SKM-1 treated with dmso at 0.1 percent for 144 hours (cell line): ENCODE data around the gene RGSL1.

Experiments used
- DNase-seq: peaks from one replicate; lab custom pipeline; 2025; ENCODE audit not compliant: unreplicated experiment; lab: John Stamatoyannopoulos, UW

The RGSL1 gene

DNA sequence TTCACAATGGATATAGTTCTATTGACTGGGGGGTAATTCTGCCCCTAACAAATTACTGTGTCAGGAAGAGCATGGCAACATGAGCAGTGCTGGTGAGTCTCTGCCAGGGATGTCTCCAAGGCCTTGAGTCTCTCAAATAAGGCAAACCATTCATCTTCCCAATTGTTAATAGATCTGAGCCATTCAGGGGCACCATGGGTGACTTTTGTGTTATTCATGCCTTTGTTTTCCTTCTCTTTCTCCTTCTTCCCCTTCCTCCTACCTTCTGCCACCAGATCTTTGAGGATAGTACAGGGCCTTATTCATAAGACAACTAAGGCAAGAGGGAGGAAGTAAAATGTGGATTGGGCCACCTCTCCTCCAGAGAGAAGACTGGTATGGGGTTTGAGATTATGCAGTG lies at the start of gene RGSL1:
Gene RGSL1, plus strand, starts transcription at position 60 of the 400 bp plus-strand sequence. Its CDS starts 20 bp downstream, at position 80.
- no peak for DNase-seq

DNA sequence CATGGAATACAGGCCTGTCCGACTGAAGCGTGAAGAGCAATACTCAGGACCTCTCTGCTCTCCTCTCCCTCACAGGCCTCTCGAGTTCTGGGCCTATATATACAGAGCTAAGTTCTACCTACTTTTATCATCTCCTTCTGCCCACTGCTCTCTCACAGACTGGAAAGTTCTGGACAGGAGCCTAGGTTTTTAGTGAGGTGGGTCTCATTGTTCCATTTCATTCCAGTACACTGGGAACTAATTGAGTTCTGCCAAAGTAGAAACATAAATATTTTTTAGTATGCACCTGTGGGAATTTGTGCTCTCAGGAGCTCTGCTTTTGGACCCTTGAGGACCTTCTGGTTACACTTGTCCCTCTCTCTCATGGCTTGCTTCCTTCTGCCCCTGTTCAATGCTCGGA lies 49.4 kb upstream of the RGSL1 start, which contains the start of gene TEDDM1:
Gene TEDDM1, minus strand, starts transcription at position 101 of the 400 bp plus-strand sequence. CDS start 182 bp downstream, outside the sequence.
- no peak for DNase-seq

DNA sequence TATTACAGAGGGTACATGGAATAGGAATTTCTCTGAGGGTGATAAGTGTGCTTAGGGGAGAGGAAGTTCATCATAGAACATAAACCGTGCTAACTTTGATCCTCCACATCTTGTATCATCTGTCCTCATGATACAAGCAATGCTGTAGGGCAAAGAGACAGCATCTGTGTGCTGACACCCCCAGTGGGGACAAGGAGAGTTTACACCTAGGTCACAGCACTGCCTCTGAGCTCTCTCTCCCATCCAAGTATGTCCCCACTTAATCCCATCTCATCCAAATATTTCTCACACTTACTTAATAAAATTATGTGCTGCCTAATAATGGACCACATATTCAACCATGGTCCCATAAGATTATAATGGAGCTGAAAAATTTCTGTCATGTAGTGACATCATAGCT lies 45.2 kb upstream of the RGSL1 start:
- DNase-seq, result peak; percentile 27

DNA sequence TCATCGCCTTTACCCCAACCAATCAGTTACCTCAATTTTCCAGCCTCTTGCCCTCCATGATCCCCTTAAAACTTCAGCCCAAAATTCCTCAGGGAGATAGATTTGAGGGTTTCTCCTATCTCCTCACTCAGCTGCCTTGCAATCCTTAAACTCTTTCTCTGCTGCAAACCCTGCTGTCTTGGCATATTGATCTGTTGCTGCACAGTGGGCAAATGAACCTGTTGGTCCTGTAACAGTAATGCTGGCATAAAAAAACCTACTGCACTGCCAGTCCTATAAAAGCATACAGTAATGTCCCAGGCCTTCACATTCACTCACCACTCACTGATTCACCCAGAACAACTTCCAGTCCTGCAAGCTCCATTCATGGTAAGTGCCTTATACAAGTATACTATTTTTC lies 44.4 kb upstream of the RGSL1 start:
- no peak for DNase-seq

DNA sequence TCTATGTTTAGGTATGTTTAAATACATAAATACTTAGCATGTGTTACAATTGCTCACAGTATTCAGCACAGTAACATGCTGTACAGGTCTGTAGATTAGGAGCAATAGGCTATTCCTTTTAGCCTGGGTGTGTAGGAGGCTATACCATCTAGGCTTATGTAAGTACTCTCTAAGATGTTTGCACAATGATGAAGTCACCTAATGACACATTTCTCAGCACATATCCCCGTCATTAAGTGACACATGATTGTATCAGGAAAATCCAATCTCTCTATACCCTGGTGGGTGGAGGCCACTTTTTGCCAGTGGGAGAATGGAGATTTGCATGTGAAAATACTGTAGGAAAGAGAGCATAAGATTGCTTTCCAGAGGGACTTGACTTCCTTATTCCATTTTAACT lies 43.9 kb upstream of the RGSL1 start:
- no peak for DNase-seq

DNA sequence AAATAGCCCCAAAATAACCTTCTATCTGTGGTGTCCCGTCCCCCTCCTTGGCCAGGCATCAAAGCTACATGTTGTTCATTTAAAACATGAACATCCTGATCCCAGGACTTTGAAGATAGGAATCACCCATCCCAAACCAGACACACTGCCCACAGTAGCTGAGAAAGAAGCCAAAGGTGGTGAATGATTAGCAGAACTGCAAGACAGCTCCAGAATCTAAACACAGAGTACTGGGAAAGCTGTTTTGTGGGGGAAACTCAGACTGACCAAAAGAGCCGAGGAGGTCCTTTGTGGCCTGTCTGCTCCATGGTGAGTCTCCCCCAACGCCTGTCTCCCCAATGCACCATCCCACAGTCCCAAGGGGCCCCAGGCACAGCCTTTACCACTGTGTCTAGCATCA lies 42.2 kb upstream of the RGSL1 start:
- DNase-seq, result no peak

DNA sequence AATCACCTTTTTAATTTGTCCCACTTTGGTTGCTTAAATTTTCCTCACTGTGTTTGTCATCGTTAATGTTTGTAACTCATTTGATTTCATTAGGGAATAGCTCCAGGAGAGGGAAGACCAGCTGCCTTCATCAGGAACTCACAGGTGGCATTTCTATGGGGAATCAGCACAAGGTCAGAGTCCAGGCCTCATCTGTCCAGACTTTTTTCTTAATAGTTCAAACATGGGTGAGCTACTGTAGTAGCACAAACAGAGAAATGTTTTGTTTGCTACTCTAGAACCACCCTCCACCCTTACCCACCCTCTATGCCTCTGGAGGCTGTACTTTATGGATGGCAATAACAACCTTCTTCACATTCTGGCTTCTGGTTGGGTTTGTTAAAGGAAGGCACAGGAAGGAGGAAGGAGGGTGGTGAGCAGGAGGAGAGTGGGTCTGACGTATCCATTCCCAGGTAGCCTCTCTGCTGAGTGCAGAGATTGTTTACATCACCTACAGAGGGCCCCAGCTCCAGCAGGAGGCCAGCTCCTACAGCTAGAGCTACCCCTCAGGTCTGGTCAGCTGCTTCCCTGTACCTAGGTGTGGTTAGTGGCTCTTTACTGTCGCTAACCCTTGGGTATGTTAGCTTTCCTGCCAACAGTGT lies 41.4 kb upstream of the RGSL1 start:
- no peak for DNase-seq

DNA sequence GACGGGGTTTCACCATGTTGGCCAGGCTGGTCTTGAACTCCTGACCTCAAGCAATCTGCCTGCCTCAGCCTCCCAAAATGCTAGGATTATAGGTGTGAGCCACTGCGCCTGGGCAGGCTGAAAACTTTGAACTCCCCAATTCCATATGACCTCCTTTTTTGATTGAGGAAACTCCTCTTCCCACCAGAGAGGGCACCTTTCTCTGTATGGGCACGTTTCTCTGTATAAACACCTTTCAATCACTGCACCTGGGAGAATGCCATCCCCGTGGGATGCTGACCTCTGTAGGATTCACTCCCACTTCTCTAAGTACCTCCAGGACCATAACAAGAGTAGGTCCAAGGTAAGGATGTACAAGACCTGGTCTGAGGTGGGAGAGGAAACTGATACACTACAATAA lies 39.8 kb upstream of the RGSL1 start:
- DNase-seq, result no peak

DNA sequence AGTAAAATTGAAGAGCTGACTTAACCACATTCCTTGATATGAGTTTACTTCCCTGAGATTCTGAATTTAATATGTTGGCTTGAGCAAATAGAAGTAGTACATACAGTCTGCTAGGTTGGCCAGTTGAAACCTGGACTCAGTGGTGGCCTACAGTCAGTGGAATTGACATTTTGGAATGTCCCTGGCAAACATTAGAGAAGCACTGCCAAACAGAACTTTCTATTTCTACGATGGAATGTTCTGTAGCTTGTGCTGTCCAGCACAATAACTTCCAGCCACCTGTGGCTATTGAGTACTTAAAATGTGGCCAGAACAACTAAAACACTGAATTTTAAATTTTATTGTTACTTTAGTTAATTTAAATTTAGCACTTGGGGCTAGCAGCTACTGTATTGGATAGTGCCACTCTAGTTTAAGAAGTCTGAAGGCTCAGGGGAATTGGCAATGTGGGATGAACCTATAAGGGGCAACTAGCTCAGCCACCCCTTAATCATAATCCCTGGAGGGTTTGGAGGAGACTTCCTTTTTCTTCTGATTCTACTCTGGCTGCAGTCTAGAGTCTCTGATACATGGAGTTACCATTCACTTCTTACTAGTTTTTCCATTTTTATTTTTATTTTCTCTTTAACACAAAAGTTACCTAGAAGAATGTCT lies 39.2 kb upstream of the RGSL1 start:
- no peak for DNase-seq

DNA sequence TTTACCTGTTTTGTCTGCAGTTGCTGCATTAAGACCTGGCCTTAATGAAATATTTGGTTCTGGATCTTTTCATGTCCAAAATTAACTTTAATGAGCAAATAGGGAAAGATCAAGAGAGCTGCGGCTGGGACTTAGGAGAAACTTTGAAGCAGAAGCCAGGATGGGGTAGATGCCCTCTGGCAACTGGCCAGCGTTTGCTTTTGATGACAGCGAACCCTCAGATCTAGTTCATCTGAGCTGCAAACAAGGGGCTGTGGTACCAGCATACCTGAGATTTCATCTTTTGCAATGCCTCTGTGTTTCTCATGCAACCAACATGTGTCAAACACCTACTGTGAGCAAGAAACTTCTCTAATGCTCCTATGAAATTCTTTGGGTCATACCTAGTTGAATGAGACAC lies 36.5 kb upstream of the RGSL1 start:
- DNase-seq, result no peak

DNA sequence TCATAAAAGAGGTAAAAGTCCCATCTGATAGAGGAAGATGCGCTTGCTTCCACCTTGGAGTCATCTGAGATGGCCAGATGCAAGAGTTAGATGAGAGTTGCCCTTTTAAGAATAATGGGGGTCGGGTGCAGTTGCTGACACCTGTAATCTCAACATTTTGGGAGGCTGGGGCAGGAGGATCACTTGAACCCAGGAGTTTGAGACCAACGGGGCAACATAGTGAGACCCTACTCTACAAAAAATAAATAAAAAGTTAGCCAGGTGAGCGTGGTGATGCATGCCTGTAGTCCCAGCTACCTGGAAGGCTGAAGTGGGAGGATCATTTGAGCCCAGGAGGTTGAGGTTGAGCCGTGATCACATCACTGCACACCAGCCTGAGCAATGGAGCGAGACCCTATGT lies 36.0 kb upstream of the RGSL1 start:
- DNase-seq, result no peak

DNA sequence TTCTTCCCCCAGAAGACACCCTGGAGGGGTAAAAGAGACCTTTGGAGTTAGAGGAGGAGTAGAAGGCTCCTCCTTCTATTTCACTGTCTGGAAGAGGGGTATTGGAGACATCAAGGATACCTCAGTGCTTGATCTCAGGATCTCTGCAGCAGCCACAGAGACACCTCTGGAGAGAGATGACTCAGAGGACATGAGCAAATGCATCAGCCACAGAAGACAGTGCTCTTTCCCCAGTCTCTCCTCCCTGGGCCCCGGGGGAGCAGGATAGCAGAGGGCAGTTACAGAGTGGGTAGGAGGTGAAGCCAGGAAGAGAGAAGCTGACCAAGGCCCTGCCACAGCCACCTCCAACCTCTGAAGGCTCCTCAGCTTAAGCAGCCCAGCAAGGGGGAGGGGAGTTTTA lies 34.2 kb upstream of the RGSL1 start:
- DNase-seq, result no peak

DNA sequence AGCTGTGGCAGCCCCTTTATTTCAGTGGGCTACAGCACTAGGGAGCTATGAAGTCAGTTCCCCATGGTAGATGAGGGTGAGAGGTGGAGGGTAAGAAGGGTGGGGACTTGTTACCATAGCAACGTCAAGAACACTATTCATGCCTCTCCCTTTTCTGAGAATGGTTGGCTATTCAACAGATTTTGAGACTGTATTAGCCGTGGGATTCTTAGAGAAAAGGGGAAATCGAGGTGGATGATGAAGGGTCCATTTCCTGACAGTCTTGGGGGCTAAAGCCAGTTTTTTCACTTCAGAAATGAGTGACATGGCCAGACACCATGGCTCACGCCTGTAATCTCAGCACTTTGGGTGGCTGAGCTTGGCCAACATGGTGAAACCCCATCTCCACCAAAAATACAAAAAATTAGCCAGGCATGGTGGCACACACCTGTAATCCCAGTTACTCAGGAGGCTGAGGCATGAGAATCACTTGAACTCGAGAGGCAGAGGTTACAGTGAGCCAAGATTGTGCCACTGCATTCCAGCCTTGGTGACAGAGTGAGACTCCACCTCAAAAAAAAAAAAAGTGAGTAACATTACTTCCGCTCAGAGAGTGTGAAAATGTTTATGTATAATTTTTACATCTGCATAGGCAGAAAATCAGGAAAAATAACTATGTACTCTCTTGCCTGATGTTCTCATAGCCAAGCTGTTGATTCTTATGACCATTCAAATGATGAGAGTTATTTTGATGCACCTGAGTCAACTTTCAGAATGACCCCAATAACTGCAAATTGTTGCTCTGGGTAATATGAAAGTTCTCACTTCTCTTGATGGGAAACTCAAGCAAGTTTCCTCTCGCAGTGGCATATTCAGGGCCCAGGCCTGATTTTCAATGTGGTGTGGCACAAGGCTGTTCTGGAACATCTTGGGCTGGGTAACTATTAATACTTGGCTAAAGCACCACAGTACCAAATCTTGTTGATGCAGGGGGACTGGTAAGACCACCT lies 23.2 kb upstream of the RGSL1 start:
- no peak for DNase-seq

DNA sequence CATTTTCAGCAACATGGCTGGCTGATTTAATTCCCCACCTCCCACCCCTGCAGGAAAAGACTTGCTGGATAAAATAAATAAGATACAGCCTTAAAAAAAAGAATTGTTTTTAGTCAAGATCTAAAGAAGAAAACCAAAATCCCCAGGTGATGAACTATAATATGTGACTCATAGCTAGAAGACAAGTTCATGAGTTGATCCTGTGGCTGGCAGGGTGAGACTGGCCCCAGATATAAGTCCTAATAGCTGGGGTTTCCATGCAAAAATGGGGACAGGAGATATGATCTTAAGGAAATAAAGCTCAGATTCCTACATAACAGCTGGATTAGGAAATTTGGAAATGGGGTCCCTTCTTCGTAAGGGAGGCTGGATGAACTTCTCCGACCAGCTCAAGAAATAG lies 21.9 kb upstream of the RGSL1 start:
- DNase-seq, result no peak

DNA sequence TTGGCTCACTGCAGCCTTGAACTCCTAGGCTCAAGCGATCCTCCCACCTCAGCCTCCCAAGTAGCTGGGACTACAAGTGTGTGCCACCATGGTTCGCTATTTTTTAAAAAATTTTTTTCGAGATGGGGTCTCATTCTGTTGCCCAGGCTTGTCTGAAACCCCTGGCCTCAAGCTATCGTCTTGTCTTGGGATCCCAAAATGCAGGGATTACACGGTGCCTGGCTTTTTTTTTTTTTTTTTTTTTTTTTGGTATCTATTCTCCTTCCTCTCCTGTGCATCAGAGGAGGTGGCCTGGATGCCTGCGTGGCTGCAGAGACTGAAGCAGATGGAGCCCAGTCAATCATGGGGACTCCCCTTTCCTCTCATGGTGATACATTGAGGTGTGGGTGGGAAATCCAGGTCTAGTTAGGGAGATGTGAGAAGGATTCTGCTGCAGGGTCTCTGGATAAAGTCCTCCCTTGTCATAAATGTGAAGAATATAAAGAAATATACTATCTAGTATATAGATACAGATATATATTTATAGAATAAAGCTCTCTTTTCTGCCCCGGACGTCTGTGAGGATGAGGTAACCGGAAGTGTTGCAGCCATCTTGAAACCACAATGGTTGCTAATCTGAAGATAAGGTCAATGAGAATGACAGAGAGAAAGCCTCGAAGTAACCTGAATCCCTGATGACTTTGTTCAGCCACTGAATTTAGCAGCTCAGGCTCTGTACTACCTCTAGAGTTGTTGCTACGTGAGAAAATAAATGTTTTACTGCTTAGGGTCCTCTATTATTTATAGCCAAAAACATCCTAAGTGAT lies 19.5 kb upstream of the RGSL1 start:
- peak; percentile 82 for DNase-seq

DNA sequence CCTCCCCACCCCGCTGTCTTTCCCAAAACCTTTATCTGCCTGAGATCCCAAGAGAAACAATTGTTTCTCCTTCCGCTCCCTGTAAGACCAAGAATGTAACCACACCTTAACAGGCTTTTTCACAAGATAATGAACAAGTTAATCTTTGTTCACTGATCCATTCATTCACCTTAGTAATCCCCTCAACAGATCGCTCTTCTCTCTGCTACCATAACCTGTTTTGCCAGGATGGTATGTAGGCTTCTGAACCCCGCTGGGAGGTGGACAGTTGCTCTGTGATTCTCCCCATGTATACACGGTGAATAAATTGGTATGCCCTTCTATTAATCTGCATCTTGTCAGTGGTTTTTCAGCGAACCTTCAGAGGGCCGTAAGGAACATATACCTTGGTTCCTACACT lies 18.7 kb upstream of the RGSL1 start:
- DNase-seq, result no peak

DNA sequence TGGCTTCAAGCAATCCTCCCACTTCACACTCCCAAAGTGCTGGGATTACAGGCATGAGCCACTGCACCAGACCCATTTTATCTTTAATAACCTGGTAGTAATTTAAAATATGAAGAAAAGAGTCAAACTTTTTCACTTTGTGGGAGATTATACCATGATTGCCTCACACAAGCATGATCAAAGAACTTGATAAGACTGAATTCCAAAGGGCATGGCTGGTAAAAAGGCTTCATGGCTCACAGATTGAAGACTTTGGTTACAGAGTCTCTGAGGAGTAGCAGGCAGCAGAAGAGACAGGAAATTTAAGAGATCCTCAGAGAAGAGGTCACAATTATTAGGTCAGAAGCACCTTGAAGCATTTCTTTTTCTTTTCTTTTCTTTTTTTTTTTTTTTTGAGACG lies 16.4 kb upstream of the RGSL1 start:
- DNase-seq, result no peak

DNA sequence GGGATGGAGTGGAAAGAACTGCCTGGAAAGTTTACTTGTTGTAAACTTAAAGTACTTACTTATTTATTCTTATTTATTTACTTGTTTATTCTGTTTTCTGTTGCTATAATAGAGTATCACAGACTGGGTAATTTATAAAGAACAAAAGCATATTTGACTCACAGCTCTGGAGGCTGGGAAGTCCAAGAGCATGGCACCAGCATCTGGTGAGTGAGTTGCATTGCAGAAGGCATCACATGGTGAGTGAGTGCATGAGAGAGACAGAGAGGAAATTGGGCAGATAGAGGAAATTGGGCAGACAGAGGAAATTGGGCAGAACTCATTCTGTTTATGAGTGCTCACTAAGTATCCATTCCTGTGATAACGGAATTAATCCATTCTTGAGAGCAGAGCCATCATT lies 11.6 kb upstream of the RGSL1 start:
- DNase-seq, result no peak

DNA sequence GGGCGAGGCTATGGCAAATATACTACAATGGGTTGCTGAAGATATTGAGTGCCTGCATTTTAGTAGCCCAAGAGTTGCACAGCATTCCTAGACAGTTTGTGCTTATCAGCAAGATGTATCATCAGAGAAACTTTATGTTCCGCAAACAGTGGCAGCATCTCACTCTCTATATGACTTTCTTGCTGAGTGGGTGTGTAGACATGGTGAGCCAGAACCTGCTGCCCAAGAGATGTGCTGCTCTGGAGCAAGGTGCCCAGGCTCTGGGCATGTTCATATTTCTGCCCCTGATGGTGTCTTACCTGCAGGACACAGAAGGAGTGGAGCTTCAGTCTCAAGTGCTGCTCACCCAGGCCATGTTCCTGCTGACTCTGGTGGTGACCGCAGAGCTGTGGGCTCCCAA lies 8.2 kb upstream of the RGSL1 start:
- DNase-seq, result no peak

DNA sequence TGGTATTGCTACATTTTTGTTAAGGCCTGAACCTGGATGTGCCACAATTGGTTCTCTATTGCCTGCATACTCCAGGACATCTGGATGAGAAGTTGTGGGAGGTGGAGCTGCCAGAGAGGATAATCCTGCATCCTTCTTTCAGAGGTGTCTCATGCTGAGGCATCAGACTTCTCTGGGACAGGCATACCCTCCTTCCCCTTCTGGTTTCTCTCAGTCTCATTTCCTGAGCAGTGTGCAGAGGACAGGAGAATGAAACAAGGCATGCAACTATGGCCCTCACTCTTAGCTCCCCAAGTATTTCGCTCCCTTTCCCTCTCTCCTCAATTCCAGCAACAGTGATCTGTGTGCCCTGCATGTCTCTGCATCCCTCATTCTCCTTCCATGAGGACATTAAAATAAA lies 7.6 kb upstream of the RGSL1 start:
- DNase-seq, result no peak

DNA sequence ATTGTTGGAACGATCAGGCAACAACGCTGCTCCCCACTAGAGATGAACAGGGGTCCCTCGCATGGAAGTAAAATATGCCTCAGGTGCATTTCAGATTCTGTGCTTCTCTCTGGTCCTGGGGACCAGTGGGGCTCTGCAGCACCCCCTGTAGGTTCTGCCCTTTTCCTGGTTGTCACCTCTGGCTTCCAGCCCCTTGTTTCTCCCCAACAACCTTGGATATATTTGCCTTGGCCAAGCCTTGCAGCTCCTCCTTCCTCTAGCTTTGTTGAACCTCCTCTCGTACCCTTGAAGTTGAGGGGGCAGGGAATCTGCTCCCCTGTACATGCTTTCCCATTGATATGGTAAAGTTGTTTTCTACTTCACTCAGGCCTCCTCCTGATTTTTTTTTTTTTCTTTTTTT lies 5.4 kb upstream of the RGSL1 start:
- DNase-seq, result no peak
